IPS-18a (cell line): ENCODE data around the gene SMPDL3B.

Source experiments
- H3K27ac ChIP-seq: one replicate; pipeline ENCODE4 v1.5.1; 2013; ENCODE audit warnings: low read length
- H3K27me3 ChIP-seq: one replicate; pipeline ENCODE4 v1.6.1; 2013; ENCODE audit warnings: mild to moderate bottlenecking, low read length; ENCODE audit not compliant: control insufficient read depth, insufficient read depth
- H3K36me3 ChIP-seq: one replicate; pipeline ENCODE4 v1.6.1; 2013; ENCODE audit warnings: low read depth, low read length; ENCODE audit not compliant: control insufficient read depth
- H3K4me1 ChIP-seq: one replicate; pipeline ENCODE4 v1.6.1; 2013; ENCODE audit warnings: low read depth, low read length; ENCODE audit not compliant: control insufficient read depth
- H3K4me3 ChIP-seq: one replicate; pipeline ENCODE4 v1.5.1; 2013; ENCODE audit warnings: low read length
- H3K9ac ChIP-seq: one replicate; pipeline ENCODE4 v1.6.1; 2013; ENCODE audit warnings: mild to moderate bottlenecking, low read length, moderate library complexity
- H3K9me3 ChIP-seq: one replicate; pipeline ENCODE4 v1.6.1; 2013; ENCODE audit warnings: low read depth, low read length; ENCODE audit not compliant: control insufficient read depth

SMPDL3B gene

DNA sequence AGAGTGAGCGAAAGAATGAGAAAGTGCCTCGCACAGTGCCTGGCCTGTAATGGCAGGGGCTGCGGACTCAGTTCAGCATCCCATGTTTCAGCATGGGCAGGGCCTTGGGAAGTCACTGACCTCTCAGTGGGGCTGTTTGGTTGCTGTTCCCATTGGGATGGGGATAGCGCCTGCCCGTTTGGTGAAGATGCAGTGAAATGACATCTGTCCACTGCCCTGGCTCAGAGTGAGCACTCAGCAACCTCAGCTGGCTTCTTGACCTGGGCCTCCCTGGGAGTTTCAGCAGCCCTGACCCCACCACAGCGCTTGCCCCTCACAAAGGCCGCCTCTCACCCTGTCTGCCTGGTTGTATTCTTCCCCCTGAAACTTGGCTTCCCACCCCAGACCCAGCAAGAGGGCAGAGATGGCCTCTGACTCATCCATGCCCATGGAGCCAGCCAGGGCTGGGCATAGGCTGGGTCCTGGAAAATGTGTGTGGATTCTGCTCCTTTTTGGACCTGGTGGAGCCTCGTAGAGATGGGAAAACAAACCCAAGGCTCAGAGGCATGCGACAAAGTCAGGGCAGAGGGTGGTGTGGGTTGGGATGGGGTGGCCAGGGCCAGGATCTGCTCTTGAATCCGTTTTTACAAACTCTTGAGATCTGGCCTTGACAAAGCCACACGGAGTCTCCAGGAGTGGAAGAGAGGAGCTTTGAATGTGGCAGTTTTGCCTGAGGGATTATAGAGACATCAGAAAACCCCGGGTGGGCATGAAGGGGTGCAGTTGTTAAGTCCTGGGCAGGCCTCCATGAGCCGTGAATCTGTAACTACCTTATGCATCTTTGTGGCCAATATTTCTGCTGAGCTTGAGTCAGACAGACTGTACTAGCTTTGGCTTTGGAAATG lies 26.2 kb downstream of the SMPDL3B start:
- Histone ChIP-seq H3K9ac (peak overlapping the region; percentile 88), H3K27me3 (no peaks in the 10 kb centered on the region), H3K9me3 (no peaks in the 10 kb centered on the region), H3K36me3 (peaks cover 17% of the 10 kb centered on the region), H3K4me1 (peaks cover 8% of the 10 kb centered on the region), H3K27ac (no peak overlapping the region), H3K4me3 (peak overlapping the region; percentile 79)

DNA sequence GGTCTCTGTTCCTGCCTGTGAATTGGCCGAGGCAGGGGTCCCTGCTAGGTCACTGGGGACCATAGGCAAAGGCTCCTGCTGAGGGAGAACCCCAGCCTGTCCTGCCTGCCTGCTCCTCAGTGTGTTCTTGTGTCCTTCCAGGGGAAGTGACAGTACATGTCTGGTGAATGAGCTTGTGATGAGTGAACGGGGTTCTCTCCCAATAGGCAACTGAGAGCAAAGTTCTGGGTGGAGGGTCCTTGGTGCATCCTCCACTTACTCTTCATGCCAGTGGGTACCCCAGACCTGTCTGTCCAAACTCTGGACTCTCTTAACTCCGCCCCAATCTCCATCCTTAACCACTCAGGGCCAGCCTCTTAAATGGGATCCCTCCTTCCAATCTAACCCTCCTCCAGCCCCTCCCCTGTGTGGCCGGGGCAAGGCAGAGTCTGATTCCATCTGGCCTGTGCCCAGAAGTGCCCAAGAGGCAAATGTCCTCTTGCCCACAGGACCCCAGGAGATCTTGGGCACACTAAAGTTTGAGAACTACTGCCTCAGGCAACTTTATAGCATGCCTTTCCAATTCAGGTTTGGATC lies 26.9 kb downstream of the SMPDL3B start:
- H3K4me3 ChIP-seq, result peak overlapping the region; percentile 13
- H3K9ac ChIP-seq, result no peak overlapping the region
- no peaks in the 10 kb centered on the region for H3K9me3 ChIP-seq
- no peaks in the 10 kb centered on the region for H3K27me3 ChIP-seq
- H3K36me3 ChIP-seq, result peaks cover 13% of the 10 kb centered on the region
- peaks cover 8% of the 10 kb centered on the region for H3K4me1 ChIP-seq
- no peak overlapping the region for H3K27ac ChIP-seq

DNA sequence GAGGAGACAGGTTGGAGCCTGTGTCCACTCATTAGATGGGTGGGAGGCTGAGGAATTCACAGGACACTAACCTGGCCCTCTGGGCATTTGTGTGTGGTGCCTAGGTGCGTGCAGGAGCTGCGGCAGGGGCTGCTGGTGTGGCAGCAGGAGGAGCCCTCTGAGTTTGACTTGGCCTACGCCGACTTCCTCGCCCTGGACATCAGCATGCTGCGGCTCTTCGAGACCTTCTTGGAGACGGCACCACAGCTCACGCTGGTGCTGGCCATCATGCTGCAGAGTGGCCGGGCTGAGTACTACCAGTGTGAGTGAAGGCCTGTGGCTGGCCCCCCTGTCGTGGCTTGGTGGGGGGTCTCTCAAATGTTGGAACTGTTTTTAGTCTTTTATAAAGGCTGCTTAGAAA lies 28.6 kb downstream of the SMPDL3B start:
- Histone ChIP-seq H3K27ac (no peak overlapping the region), H3K27me3 (no peaks in the 10 kb centered on the region), H3K9me3 (no peaks in the 10 kb centered on the region), H3K9ac (no peak overlapping the region), H3K4me3 (no peak overlapping the region), H3K36me3 (peaks cover 16% of the 10 kb centered on the region), H3K4me1 (peaks cover 8% of the 10 kb centered on the region)

DNA sequence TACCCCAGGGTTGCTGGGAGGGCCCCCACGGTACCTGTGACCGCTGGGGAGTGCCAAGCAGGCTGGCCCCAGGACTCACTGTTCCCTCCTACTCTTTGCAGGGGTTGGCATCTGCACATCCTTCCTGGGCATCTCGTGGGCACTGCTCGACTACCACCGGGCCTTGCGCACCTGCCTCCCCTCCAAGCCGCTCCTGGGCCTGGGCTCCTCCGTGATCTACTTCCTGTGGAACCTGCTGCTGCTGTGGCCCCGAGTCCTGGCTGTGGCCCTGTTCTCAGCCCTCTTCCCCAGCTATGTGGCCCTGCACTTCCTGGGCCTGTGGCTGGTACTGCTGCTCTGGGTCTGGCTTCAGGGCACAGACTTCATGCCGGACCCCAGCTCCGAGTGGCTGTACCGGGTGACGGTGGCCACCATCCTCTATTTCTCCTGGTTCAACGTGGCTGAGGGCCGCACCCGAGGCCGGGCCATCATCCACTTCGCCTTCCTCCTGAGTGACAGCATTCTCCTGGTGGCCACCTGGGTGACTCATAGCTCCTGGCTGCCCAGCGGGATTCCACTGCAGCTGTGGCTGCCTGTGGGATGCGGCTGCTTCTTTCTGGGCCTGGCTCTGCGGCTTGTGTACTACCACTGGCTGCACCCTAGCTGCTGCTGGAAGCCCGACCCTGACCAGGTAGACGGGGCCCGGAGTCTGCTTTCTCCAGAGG lies 31.8 kb downstream of the SMPDL3B start:
- Histone ChIP-seq H3K27ac (no peak overlapping the region), H3K9ac (no peak overlapping the region), H3K9me3 (no peaks in the 10 kb centered on the region), H3K4me3 (no peak overlapping the region), H3K27me3 (no peaks in the 10 kb centered on the region), H3K36me3 (peaks cover 16% of the 10 kb centered on the region), H3K4me1 (peaks cover 1% of the 10 kb centered on the region)

DNA sequence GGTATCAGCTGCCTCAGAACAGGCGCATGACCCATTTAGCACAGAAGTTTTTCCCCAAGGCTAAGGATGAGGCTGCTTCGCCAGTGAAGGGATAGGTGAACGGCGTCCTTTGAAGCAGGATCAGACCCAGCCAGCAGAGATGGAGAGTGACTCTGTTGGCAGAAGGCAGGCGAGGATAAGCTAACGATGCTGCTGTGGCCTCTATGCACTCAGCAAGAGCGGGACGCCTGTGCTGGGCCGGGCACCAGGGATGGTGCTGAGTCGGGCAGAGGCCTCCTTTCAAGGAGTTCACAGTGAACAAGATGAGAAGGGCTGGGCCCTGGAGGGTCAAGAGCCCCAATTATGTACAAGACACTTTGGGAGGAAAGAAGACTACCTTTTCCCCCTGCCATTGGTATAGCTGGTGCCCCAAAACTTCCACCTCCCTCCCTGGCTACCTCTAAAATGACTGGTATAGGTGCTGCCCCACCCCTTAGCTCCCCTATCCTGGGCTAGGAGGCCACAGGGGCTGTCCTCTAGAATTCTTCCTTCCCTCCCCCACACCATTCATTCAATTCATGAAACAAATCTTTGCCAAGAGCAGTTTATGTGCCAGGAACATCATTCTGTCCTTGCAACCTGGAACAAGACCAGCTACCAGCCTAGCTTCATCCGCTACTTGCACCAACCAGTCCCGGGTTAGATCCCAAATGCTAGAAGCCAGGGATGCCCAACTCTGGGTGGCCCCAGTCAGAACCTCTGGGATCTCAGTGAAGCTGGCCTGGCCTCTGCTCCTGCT lies 32.5 kb downstream of the SMPDL3B start:
- no peak overlapping the region for H3K9ac ChIP-seq
- H3K27ac ChIP-seq, result no peak overlapping the region
- H3K4me3 ChIP-seq, result no peak overlapping the region
- no peaks in the 10 kb centered on the region for H3K9me3 ChIP-seq
- peaks cover 16% of the 10 kb centered on the region for H3K36me3 ChIP-seq
- no peaks in the 10 kb centered on the region for H3K4me1 ChIP-seq
- H3K27me3 ChIP-seq, result no peaks in the 10 kb centered on the region

DNA sequence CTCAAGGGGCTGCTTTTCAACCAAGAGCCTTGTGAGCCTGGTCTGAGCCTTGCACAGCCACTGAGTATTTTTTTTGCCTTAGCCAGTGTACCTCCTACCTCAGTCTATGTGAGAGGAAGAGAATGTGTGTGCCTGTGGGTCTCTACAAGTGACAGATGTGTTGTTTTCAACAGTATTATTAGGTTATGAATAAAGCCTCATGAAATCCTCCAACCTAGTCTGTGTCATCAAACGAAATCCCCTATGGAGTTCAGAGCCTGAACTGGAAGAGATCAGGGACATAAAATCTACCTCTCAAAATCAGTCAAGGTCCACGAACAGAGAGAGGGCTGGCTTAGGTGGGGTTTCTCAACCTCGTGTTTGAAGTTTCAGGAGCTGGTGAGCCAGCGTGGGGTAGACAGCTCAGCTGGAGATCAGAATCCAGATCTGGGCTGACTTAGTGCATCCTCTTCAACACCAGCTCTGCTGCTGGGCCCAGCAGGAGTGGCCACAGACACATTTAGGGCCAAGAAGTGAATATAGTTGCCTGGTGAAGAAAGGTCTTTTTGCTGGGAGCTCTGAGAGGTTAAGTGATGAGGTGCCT lies 33.2 kb downstream of the SMPDL3B start:
- Histone ChIP-seq H3K4me1 (no peaks in the 10 kb centered on the region), H3K36me3 (peaks cover 17% of the 10 kb centered on the region), H3K9me3 (no peaks in the 10 kb centered on the region), H3K27ac (no peak overlapping the region), H3K27me3 (no peaks in the 10 kb centered on the region), H3K9ac (no peak overlapping the region), H3K4me3 (no peak overlapping the region)

DNA sequence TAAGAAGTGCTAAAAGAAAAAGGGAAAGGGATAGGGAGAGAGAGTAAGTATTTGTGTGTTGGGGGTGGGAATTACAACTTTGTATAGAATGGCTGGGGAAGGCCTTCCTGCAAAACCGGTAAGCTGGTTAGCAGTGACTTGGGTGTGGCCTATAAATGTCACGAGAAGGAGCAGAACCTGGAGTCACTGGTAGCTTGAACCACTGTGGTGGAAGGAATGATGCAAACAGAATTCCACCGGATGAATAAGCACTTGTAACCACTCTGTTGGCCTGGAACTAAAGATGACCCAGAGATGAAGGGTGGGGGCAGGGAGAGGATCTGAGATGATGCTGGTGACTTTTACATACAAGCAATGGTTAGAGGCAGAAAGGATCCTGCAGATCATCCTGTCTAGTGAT lies 33.9 kb downstream of the SMPDL3B start:
- Histone ChIP-seq H3K27ac (no peak overlapping the region), H3K4me3 (no peak overlapping the region), H3K27me3 (no peaks in the 10 kb centered on the region), H3K36me3 (peaks cover 24% of the 10 kb centered on the region), H3K9ac (no peak overlapping the region), H3K4me1 (no peaks in the 10 kb centered on the region), H3K9me3 (no peaks in the 10 kb centered on the region)

DNA sequence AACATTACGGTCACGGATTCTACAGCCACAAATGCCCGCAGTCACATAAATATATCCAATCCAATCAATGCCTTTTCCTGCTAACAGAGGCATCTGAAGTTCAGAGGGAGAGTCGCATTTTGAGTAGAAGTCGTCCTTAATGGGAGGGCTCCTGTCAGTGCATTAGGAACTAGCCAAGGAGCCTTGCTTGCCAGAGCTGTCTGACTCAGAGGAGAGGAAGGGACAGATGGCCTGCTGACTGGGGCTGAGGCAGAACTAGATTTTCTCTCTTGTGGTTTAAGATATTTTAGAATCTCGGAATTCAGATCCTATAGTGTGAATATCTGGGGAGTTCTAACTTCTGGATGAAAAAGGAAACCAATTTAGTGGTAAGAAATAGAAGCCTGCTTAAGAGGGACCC lies 35.6 kb downstream of the SMPDL3B start:
- Histone ChIP-seq H3K4me3 (no peak overlapping the region), H3K9ac (no peak overlapping the region), H3K4me1 (no peaks in the 10 kb centered on the region), H3K9me3 (no peaks in the 10 kb centered on the region), H3K27me3 (no peaks in the 10 kb centered on the region), H3K36me3 (peaks cover 23% of the 10 kb centered on the region), H3K27ac (no peak overlapping the region)

DNA sequence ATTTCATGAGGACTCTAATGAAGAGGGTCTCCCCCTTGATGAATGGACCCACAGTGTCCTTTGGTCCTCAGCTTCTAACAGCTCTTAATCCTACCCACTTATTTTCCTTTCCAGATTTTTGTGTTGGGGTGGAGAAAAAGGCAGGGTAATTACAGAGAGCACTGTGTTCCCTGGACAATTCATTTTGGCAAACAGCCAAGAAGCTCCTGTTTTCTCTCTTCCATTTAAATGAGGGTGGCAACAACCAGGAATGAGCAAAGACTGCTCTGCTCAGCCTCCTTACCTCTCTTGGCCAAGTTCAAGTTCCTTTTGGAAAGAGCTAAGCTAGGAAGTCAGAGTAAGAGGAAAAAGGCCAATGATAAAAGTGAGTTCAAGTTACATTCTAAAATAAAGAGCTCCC lies 36.9 kb downstream of the SMPDL3B start:
- no peak overlapping the region for H3K9ac ChIP-seq
- H3K9me3 ChIP-seq, result no peaks in the 10 kb centered on the region
- H3K4me1 ChIP-seq, result no peaks in the 10 kb centered on the region
- H3K36me3 ChIP-seq, result peaks cover 23% of the 10 kb centered on the region
- H3K27me3 ChIP-seq, result no peaks in the 10 kb centered on the region
- H3K27ac ChIP-seq, result no peak overlapping the region
- no peak overlapping the region for H3K4me3 ChIP-seq

DNA sequence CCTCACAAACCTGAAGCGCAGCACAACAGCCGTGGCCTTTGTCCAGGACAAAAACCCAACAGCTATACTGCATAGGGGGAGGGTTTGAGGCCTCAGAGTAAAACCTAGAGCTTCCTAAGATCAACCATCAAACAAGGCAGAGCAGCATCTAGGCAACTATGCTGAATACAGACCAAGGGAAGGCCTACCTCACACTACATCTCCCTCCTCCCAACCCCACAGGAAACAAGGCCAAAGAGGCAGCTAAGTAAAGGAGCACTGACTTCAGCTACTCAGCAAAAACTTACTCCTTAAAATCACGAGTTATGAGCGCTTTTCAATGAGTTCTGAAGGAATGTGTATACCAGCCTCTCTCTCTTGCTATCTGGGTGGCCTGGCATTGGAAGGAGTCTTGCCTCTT lies 37.3 kb downstream of the SMPDL3B start:
- Histone ChIP-seq H3K4me3 (no peak overlapping the region), H3K36me3 (peaks cover 23% of the 10 kb centered on the region), H3K9ac (no peak overlapping the region), H3K27me3 (no peaks in the 10 kb centered on the region), H3K4me1 (no peaks in the 10 kb centered on the region), H3K27ac (no peak overlapping the region), H3K9me3 (no peaks in the 10 kb centered on the region)
